GM12878 (cell line): Measurements from ENCODE around the gene DNAJB6. TPM values are rescaled to one million over a fixed set of nuclear protein-coding genes. Genes with fewer than 3 reads are reported as not detected.

Experiments used
- ATAC-seq: fragments of 200-7000 bp; cut with Tn5 transposase; 3 replicates; pipeline ENCODE4 v1.9.1; 2020; ENCODE audit warnings: mild to moderate bottlenecking, moderate library complexity
- BruUV-seq: library from RNA; stranded (reverse); fragments of 400-500 nt; replicated peaks from 2 replicates; lab custom pipeline; 2021; lab: Mats Ljungman, UMichigan
- CTCF ChIA-PET: fragments of 300-600 bp; sonication (Branson Sonifier 250); formaldehyde crosslinking; extraction: SDS; loops from one replicate; lab custom pipeline; 2021; ENCODE audit warnings: inconsistent platforms; lab: Yijun Ruan, JAX
- POLR2A ChIA-PET: fragments of 350-600 bp; formaldehyde crosslinking; extraction: SDS; loops from one replicate; lab custom pipeline; 2021; ENCODE audit warnings: inconsistent platforms; lab: Charles Lee
- RAD21 ChIA-PET: fragments of 300-600 bp; sonication (Branson Sonifier 250); formaldehyde crosslinking; loops from one replicate; lab custom pipeline; 2023; ENCODE audit warnings: antibody characterized with exemption; ENCODE audit not compliant: unreplicated experiment; lab: Charles Lee
- SMC1A ChIA-PET: fragments of 300-600 bp; sonication (Branson Sonifier 250); formaldehyde crosslinking; loops from one replicate; lab custom pipeline; 2023; ENCODE audit not compliant: unreplicated experiment, uncharacterized antibody; lab: Charles Lee
- DNase-seq: peaks from one replicate; pipeline ENCODE4 v3.0.0-alpha.2; 2011; ENCODE audit warnings: low read depth, low spot score
- FAIRE-seq: peaks from 3 replicates; lab custom pipeline; 2011; peaks lifted over from hg19 to GRCh38; lab: Jason Lieb, UNC
- H2AFZ ChIP-seq: 2 replicates; pipeline ENCODE4 v1.6.0; 2011; ENCODE audit warnings: low read depth, low read length, control low read depth; ENCODE audit not compliant: control insufficient read depth
- H3K27ac ChIP-seq: 2 replicates; pipeline ENCODE4 v1.5.1; 2011; ENCODE audit warnings: control low read depth; ENCODE audit not compliant: control insufficient read depth, insufficient read depth
- H3K27me3 ChIP-seq, 2 experiments: replicated peaks in 1 of 2; 2 replicates each; pipeline versions ENCODE4 v1.6.0 to v1.6.1; 2011; ENCODE audit warnings: low read length in 1 of 2; ENCODE audit not compliant: control insufficient read depth in 2 of 2, insufficient read depth in 2 of 2
- H3K36me3 ChIP-seq, 2 experiments: 2 replicates each; pipeline ENCODE4 v1.5.1; 2011; ENCODE audit warnings: low read length in 1 of 2; ENCODE audit not compliant: control insufficient read depth in 2 of 2, insufficient read depth in 2 of 2
- H3K4me1 ChIP-seq: 2 replicates; pipeline ENCODE4 v1.6.1; 2011; ENCODE audit warnings: mild to moderate bottlenecking, low read length, moderate library complexity, mixed read lengths; ENCODE audit not compliant: control insufficient read depth, insufficient read depth
- H3K4me2 ChIP-seq: 2 replicates; pipeline ENCODE4 v1.6.0; 2011; ENCODE audit warnings: control low read depth; ENCODE audit not compliant: control insufficient read depth, insufficient read depth
- H3K4me3 ChIP-seq: fragments of 200-600 bp; sonication (generic); 2 replicates; pipeline ENCODE4 v1.5.1; 2016
- H3K79me2 ChIP-seq: 2 replicates; pipeline ENCODE4 v1.6.0; 2011; ENCODE audit warnings: low read length; ENCODE audit not compliant: control insufficient read depth, insufficient read depth
- H3K9ac ChIP-seq: 2 replicates; pipeline ENCODE4 v1.8.0; 2011; ENCODE audit warnings: low read length, control low read depth, mixed read lengths; ENCODE audit not compliant: control insufficient read depth, insufficient read depth
- H3K9me3 ChIP-seq: replicated peaks from 3 replicates; pipeline ENCODE4 v1.5.1; 2011; ENCODE audit warnings: mild to moderate bottlenecking, low read length; ENCODE audit not compliant: control insufficient read depth, insufficient read depth
- H4K20me1 ChIP-seq: 2 replicates; pipeline ENCODE4 v1.6.0; 2011; ENCODE audit not compliant: control insufficient read depth, insufficient read depth
- ATF7 ChIP-seq: fragments of 450-650 bp; IDR thresholded peaks from 2 replicates; pipeline ENCODE4 v1.6.1; 2016; ENCODE audit warnings: low read depth, mild to moderate bottlenecking
- CBX5 ChIP-seq: sonication (generic); IDR thresholded peaks from 2 replicates; pipeline ENCODE4 v1.6.1; 2016; ENCODE audit warnings: low read depth, moderate library complexity, mild to moderate bottlenecking, inconsistent platforms
- CREB1 ChIP-seq: IDR thresholded peaks from 2 replicates; pipeline ENCODE4 v1.6.1; 2012; ENCODE audit warnings: low read depth, mild to moderate bottlenecking, inconsistent platforms
- GABPA ChIP-seq: IDR thresholded peaks from 2 replicates; pipeline ENCODE4 v1.6.1; 2014; ENCODE audit warnings: antibody characterized with exemption, low read depth, mild to moderate bottlenecking, inconsistent platforms
- HCFC1 ChIP-seq: fragments of 150-350 bp; IDR thresholded peaks from 2 replicates; pipeline ENCODE4 v1.6.1; 2014; ENCODE audit warnings: low read length
- KAT2A ChIP-seq: conservative IDR thresholded peaks from 2 replicates; pipeline ENCODE4 v1.6.1; 2011; ENCODE audit warnings: low read depth, low read length; ENCODE audit not compliant: control insufficient read depth
- MAX ChIP-seq: IDR thresholded peaks from 2 replicates; pipeline ENCODE4 v1.6.1; 2012; ENCODE audit warnings: low read depth, low read length, improper control_type of control experiment
- NRF1 ChIP-seq: conservative IDR thresholded peaks from 2 replicates; pipeline ENCODE4 v1.6.1; 2011; ENCODE audit warnings: mild to moderate bottlenecking, low read depth, low read length, improper control_type of control experiment
- SREBF1 ChIP-seq: IDR thresholded peaks from 2 replicates; pipeline ENCODE4 v1.6.1; 2012; ENCODE audit warnings: mild to moderate bottlenecking, low read length
- ZNF24 ChIP-seq: fragments of 450-650 bp; IDR thresholded peaks from 2 replicates; pipeline ENCODE4 v1.6.1; 2017; ENCODE audit warnings: antibody characterized with exemption, mild to moderate bottlenecking
- ZNF384 ChIP-seq: IDR thresholded peaks from 2 replicates; pipeline ENCODE4 v1.6.1; 2012; ENCODE audit warnings: low read depth, mild to moderate bottlenecking, low read length, improper control_type of control experiment, borderline replicate concordance
- ZSCAN29 ChIP-seq: fragments of 450-650 bp; IDR thresholded peaks from 2 replicates; pipeline ENCODE4 v1.6.1; 2017; ENCODE audit warnings: mild to moderate bottlenecking, moderate library complexity
- WGBS: methylation state at CpG from one replicate; pipeline ENCODE4 v1.1.6; 2016; ENCODE audit warnings: low lambda C conversion rate; ENCODE audit not compliant: insufficient replicate concordance, insufficient coverage; ENCODE audit errors: missing lambda C conversion rate; 5-methylcytosine and 5-hydroxymethylcytosine counted together
- in situ Hi-C: fragments of 300-500 bp; cut with MboI; formaldehyde crosslinking; loops from 9 replicates; pipeline ENCODE4 v1.14.3; 2018; ENCODE audit warnings: mixed read lengths
- intact Hi-C: fragments of 100-400 bp; cut with micrococcal nuclease; formaldehyde crosslinking; loops from one replicate; pipeline ENCODE4 v1.14.2; 2022; ENCODE audit not compliant: unreplicated experiment
- polyA plus RNA-seq, 11 experiments: library from polyadenylated mRNA; depleted of rRNA in 4 of 11; unstranded in 6 of 11; stranded (reverse) in 5 of 11; fragments of >200 nt; fragmentation: Nextera tagmentation in 4 of 11; fragmentation: Illumina TruSeq in 1 of 11; extraction: Ambion mirVana in 4 of 11; extraction: Trizol in 1 of 11; gene quantifications; 1 replicate in 1 of 11; 2 replicates in 10 of 11; pipeline versions ENCODE4 v1.2.1 to v1.2.3, GENCODE V29; 2011 to 2016; ENCODE audit warnings: inconsistent platforms in 2 of 11, missing spikeins in 2 of 11, low read depth in 1 of 11
- total RNA-seq, 4 experiments: library from RNA; depleted of rRNA in 3 of 4; stranded (reverse); fragments of >200 nt in 3 of 4; fragmentation: Illumina TruSeq in 1 of 4; extraction: Trizol in 1 of 4; gene quantifications; 2 replicates each; pipeline versions ENCODE4 v1.2.1 to v1.2.3, GENCODE V29; 2013 to 2021

Gene DNAJB6
- total and polyA plus RNA-seq, 10 of the 15 experiments (the other 5 are each of a cell fraction or from before 2014, with no cell fraction given), result 34.5 to 117 (median 53.1) TPM

- TF ChIP-seq MAX, result no peak
- no peak for TF ChIP-seq CREB1
- no peak for TF ChIP-seq CBX5
- no peak for TF ChIP-seq ZNF24
Observed at GRCh38 chr7:157320608-157320980, 16.2 kb upstream of the DNAJB6 start (continued).

GRCh38 chr7:157323401-157323800 lies 13.4 kb upstream of the DNAJB6 start:
- no peaks in the 10 kb centered on the region for H3K4me1 ChIP-seq
- intact Hi-C loops (no loop called here), in situ Hi-C loops (no loop called here)
- FAIRE-seq (no peak), DNase-seq (no peak), ATAC-seq (no peak)
- POLR2A ChIA-PET, result no interaction called here
- H3K79me2 ChIP-seq, result no peaks in the 10 kb centered on the region
- no peak overlapping the region for H3K4me2 ChIP-seq
- no peak overlapping the region for H3K27ac ChIP-seq
- H2AFZ ChIP-seq, result no peak overlapping the region
- H3K9ac ChIP-seq, result no peak overlapping the region
- SMC1A ChIA-PET, result interaction anchor here (1.2 kb wide), 1 partner anchor 11 kb away, joined by 3 read pairs; no protein-coding TSS in a partner anchor
- no peak overlapping the region for H3K4me3 ChIP-seq
- CTCF ChIA-PET, result interaction anchor here (0.7 to 1.2 kb wide), 3 partner anchors 16 to 1703 kb away, joined by 3 read pairs; no protein-coding TSS in a partner anchor
- no peaks in the 10 kb centered on the region for H3K27me3 ChIP-seq
- no peaks in the 10 kb centered on the region for H3K9me3 ChIP-seq
- no TSS peak for BruUV-seq
- 48% methylated on average over 4 of the region's 4 CpGs for WGBS
- H3K36me3 ChIP-seq, result no peaks in the 10 kb centered on the region
- RAD21 ChIA-PET, result interaction anchor here (1.4 kb wide), 1 partner anchor 16 kb away, joined by 3 read pairs; no protein-coding TSS in a partner anchor
- H4K20me1 ChIP-seq, result no peaks in the 10 kb centered on the region
- no peak for TF ChIP-seq ZSCAN29
- no peak for TF ChIP-seq GABPA
- no peak for TF ChIP-seq NRF1
- TF ChIP-seq KAT2A, result no peak
- TF ChIP-seq HCFC1, result no peak
- no peak for TF ChIP-seq ATF7
- TF ChIP-seq ZNF384, result no peak
- no peak for TF ChIP-seq SREBF1
